Measurements from ENCODE around the gene NTSR1. TPM values are rescaled to one million over a fixed set of nuclear protein-coding genes. Genes with fewer than 3 reads are reported as not detected.

The NTSR1 gene
- polyA plus RNA-seq, 1 donor from 2014 or later = 0.05 TPM

GRCh38 chr20:62663145-62664018, 45.3 kb upstream of the NTSR1 start:
- Histone ChIP-seq H3K4me3 (ENCODE audit: low read length) (no peak overlapping the region), H3K27me3 (ENCODE audit: insufficient read depth, low read depth, low read length) (no peaks in the 10 kb centered on the region), H3K79me2 (replicated peaks; ENCODE audit: insufficient read depth, low read length) (no peaks in the 10 kb centered on the region), H3K36me3 (ENCODE audit: insufficient read depth, low read length) (no peaks in the 10 kb centered on the region), H3F3A (ENCODE audit: insufficient read depth, low read length, poor library complexity, severe bottlenecking) (no peaks in the 10 kb centered on the region), H4K20me1 (ENCODE audit: insufficient read depth) (no peaks in the 10 kb centered on the region), H2AFZ (ENCODE audit: low read depth, low read length) (no peak overlapping the region), H3K9me3 (ENCODE audit: low read length) (no peaks in the 10 kb centered on the region), H3K9me2 (ENCODE audit: insufficient read depth, low read length) (no peaks in the 10 kb centered on the region), H3K9ac (ENCODE audit: low read length) (no peak overlapping the region), H3K27ac (ENCODE audit: low read length) (no peak overlapping the region), H3K4me2 (ENCODE audit: low read length) (no peak overlapping the region)
- TF ChIP-seq EP300 (conservative IDR thresholded peaks at IDR 0.05; ENCODE audit: poor library complexity, severe bottlenecking) = no peak
- TF ChIP-seq, protein P1, sequence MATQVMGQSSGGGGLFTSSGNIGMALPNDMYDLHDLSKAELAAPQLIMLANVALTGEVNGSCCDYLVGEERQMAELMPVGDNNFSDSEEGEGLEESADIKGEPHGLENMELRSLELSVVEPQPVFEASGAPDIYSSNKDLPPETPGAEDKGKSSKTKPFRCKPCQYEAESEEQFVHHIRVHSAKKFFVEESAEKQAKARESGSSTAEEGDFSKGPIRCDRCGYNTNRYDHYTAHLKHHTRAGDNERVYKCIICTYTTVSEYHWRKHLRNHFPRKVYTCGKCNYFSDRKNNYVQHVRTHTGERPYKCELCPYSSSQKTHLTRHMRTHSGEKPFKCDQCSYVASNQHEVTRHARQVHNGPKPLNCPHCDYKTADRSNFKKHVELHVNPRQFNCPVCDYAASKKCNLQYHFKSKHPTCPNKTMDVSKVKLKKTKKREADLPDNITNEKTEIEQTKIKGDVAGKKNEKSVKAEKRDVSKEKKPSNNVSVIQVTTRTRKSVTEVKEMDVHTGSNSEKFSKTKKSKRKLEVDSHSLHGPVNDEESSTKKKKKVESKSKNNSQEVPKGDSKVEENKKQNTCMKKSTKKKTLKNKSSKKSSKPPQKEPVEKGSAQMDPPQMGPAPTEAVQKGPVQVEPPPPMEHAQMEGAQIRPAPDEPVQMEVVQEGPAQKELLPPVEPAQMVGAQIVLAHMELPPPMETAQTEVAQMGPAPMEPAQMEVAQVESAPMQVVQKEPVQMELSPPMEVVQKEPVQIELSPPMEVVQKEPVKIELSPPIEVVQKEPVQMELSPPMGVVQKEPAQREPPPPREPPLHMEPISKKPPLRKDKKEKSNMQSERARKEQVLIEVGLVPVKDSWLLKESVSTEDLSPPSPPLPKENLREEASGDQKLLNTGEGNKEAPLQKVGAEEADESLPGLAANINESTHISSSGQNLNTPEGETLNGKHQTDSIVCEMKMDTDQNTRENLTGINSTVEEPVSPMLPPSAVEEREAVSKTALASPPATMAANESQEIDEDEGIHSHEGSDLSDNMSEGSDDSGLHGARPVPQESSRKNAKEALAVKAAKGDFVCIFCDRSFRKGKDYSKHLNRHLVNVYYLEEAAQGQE (IDR thresholded peaks at IDR 0.05; ENCODE audit: borderline replicate concordance) = no peak
- no peak for TF ChIP-seq MXI1 (conservative IDR thresholded peaks at IDR 0.05; ENCODE audit: poor library complexity, severe bottlenecking)
- TF ChIP-seq TAF1 (IDR thresholded peaks at IDR 0.05; ENCODE audit: low read depth) = no peak
- no peak for TF ChIP-seq RAD21 (conservative IDR thresholded peaks at IDR 0.05)
- no peak for TF ChIP-seq EZH2 (IDR thresholded peaks at IDR 0.05; ENCODE audit: borderline replicate concordance, insufficient read depth, low read length, poor library complexity, severe bottlenecking)
- TF ChIP-seq POLR2AphosphoS5 (IDR thresholded peaks at IDR 0.05) = no peak
- no peak for TF ChIP-seq SMC3 (conservative IDR thresholded peaks at IDR 0.05; ENCODE audit: poor library complexity)
- TF ChIP-seq, protein P2, sequence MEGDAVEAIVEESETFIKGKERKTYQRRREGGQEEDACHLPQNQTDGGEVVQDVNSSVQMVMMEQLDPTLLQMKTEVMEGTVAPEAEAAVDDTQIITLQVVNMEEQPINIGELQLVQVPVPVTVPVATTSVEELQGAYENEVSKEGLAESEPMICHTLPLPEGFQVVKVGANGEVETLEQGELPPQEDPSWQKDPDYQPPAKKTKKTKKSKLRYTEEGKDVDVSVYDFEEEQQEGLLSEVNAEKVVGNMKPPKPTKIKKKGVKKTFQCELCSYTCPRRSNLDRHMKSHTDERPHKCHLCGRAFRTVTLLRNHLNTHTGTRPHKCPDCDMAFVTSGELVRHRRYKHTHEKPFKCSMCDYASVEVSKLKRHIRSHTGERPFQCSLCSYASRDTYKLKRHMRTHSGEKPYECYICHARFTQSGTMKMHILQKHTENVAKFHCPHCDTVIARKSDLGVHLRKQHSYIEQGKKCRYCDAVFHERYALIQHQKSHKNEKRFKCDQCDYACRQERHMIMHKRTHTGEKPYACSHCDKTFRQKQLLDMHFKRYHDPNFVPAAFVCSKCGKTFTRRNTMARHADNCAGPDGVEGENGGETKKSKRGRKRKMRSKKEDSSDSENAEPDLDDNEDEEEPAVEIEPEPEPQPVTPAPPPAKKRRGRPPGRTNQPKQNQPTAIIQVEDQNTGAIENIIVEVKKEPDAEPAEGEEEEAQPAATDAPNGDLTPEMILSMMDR (IDR thresholded peaks at IDR 0.05; ENCODE audit: poor library complexity, severe bottlenecking) = no peak

GRCh38 chr20:62664019-62664971, 44.3 kb upstream of the NTSR1 start:
- Histone ChIP-seq H3K27me3 (ENCODE audit: insufficient read depth, low read depth, low read length) (no peaks in the 10 kb centered on the region), H3K4me3 (ENCODE audit: low read length) (no peak overlapping the region), H3K9ac (ENCODE audit: low read length) (no peak overlapping the region), H4K20me1 (ENCODE audit: insufficient read depth) (no peaks in the 10 kb centered on the region), H3K9me3 (ENCODE audit: low read length) (no peaks in the 10 kb centered on the region), H3K36me3 (ENCODE audit: insufficient read depth, low read length) (no peaks in the 10 kb centered on the region), H3K9me2 (ENCODE audit: insufficient read depth, low read length) (no peaks in the 10 kb centered on the region), H3K27ac (ENCODE audit: low read length) (no peak overlapping the region), H3K79me2 (replicated peaks; ENCODE audit: insufficient read depth, low read length) (no peaks in the 10 kb centered on the region), H3F3A (ENCODE audit: insufficient read depth, low read length, poor library complexity, severe bottlenecking) (no peaks in the 10 kb centered on the region), H2AFZ (ENCODE audit: low read depth, low read length) (no peak overlapping the region), H3K4me2 (ENCODE audit: low read length) (no peak overlapping the region)
- TF ChIP-seq EP300 (conservative IDR thresholded peaks at IDR 0.05; ENCODE audit: poor library complexity, severe bottlenecking) = no peak
- no peak for TF ChIP-seq SMC3 (conservative IDR thresholded peaks at IDR 0.05; ENCODE audit: poor library complexity)
- TF ChIP-seq MXI1 (conservative IDR thresholded peaks at IDR 0.05; ENCODE audit: poor library complexity, severe bottlenecking) = no peak
- TF ChIP-seq, protein P2 (IDR thresholded peaks at IDR 0.05; ENCODE audit: poor library complexity, severe bottlenecking) = no peak
- no peak for TF ChIP-seq RAD21 (conservative IDR thresholded peaks at IDR 0.05)
- TF ChIP-seq EZH2 (IDR thresholded peaks at IDR 0.05; ENCODE audit: borderline replicate concordance, insufficient read depth, low read length, poor library complexity, severe bottlenecking) = no peak
- TF ChIP-seq TAF1 (IDR thresholded peaks at IDR 0.05; ENCODE audit: low read depth) = no peak

Data from neural cell (in vitro differentiated cells).